Ascending aorta (tissue), 2 donors: Measurements from ENCODE around the gene C8G. TPM values are rescaled to one million over a fixed set of nuclear protein-coding genes. Genes with fewer than 3 reads are reported as not detected.
A peak's percentile ranks its signal among the peaks of the same experiment; 100 is the strongest.

Experiments
- DNase-seq, 2 donors: peaks; one replicate each; pipeline ENCODE4 v3.0.0-alpha.2; 2019; ENCODE audit warnings: low spot score in 2 of 2
- H3K27ac ChIP-seq, 2 donors: fragments of 200-600 bp; sonication (generic); one replicate each; pipeline ENCODE4 v1.5.1; 2016 to 2017; ENCODE audit warnings: mild to moderate bottlenecking in 1 of 2
- H3K27me3 ChIP-seq: fragments of 200-600 bp; sonication (generic); one replicate; pipeline ENCODE4 v1.5.1; 2017
- H3K36me3 ChIP-seq, 2 donors: fragments of 200-600 bp; sonication (generic); one replicate each; pipeline ENCODE4 v1.5.1; 2016
- H3K4me1 ChIP-seq, 2 donors: fragments of 200-600 bp; sonication (generic); one replicate each; pipeline ENCODE4 v1.5.1; 2016 to 2017; ENCODE audit warnings: mild to moderate bottlenecking in 1 of 2
- H3K4me3 ChIP-seq, 2 donors: fragments of 200-600 bp; sonication (generic); one replicate each; pipeline ENCODE4 v1.5.1; 2016 to 2017; ENCODE audit warnings: mild to moderate bottlenecking in 1 of 2
- H3K9me3 ChIP-seq, 2 donors: fragments of 200-600 bp; sonication (generic); one replicate each; pipeline ENCODE4 v1.5.1; 2016
- CTCF ChIP-seq, 3 experiments: fragments of 200-600 bp in 2 of 3; fragments of 450-650 bp in 1 of 3; sonication (generic) in 2 of 3; IDR thresholded peaks; one replicate each; pipeline ENCODE4 v1.5.1; 2016 to 2019; ENCODE audit warnings: antibody characterized with exemption in 3 of 3, mild to moderate bottlenecking in 1 of 3, moderate library complexity in 1 of 3
- intact Hi-C: fragments of 100-400 bp; cut with DNase I; formaldehyde crosslinking; loops from one replicate; pipeline ENCODE4 v1.15.1; 2023
- total RNA-seq: library from RNA; depleted of rRNA; stranded (reverse); fragments of >200 nt; gene quantifications from one replicate; pipeline ENCODE4 v1.1.0, GENCODE V29; 2016

The C8G gene
- total RNA-seq, 1 donor from 2014 or later: 8.6 TPM

GRCh38 chr9:136916330-136917184 is 28.5 kb upstream of the C8G start:
- DNase-seq: no peak
- no peak overlapping the region for H3K4me3 ChIP-seq
- TF ChIP-seq CTCF (IDR thresholded peaks at IDR 0.05): no peak
- no peaks in the 10 kb centered on the region for H3K27me3 ChIP-seq
- H3K4me1 ChIP-seq: no peaks in the 10 kb centered on the region
- no peak overlapping the region for H3K27ac ChIP-seq
- H3K9me3 ChIP-seq: no peaks in the 10 kb centered on the region
- H3K36me3 ChIP-seq: peaks cover 26 to 62% of the 10 kb centered on the region in 2 donors
- intact Hi-C loops: no loop called here

- no peak overlapping the region for H3K27ac ChIP-seq
- H3K4me1 ChIP-seq: peaks cover 4 to 5% of the 10 kb centered on the region in 2 donors
- no peak overlapping the region for H3K4me3 ChIP-seq
- no peak for DNase-seq
- H3K36me3 ChIP-seq: peaks cover 26 to 53% of the 10 kb centered on the region in 2 donors
- no peaks in the 10 kb centered on the region for H3K27me3 ChIP-seq
- no peak for TF ChIP-seq CTCF (IDR thresholded peaks at IDR 0.05)
- no peaks in the 10 kb centered on the region for H3K9me3 ChIP-seq
- intact Hi-C loops: no loop called here
Measured at GRCh38 chr9:136917902-136918301, 27.1 kb upstream of the C8G start.

- Histone ChIP-seq H3K4me1 (peaks cover 4 to 5% of the 10 kb centered on the region in 2 donors), H3K36me3 (peaks cover 36 to 50% of the 10 kb centered on the region in 2 donors)
Measured at GRCh38 chr9:136920069-136920468, 25.0 kb upstream of the C8G start.

GRCh38 chr9:136920734-136921231 is 24.3 kb upstream of the C8G start:
- H3K4me3 ChIP-seq: no peak overlapping the region
- peak overlapping the region in 1 of 2 donors; percentile 58 for H3K27ac ChIP-seq
- DNase-seq: no peak
- H3K9me3 ChIP-seq: no peaks in the 10 kb centered on the region
- H3K36me3 ChIP-seq: peaks cover 34 to 50% of the 10 kb centered on the region in 2 donors
- TF ChIP-seq CTCF (IDR thresholded peaks at IDR 0.05): no peak
- H3K27me3 ChIP-seq: no peaks in the 10 kb centered on the region
- intact Hi-C loops: no loop called here
- peaks cover 4 to 5% of the 10 kb centered on the region in 2 donors for H3K4me1 ChIP-seq

More at GRCh38 chr9:136920069-136920468, 25.0 kb upstream of the C8G start:
- Histone ChIP-seq H3K4me3 (no peak overlapping the region), H3K27me3 (no peaks in the 10 kb centered on the region), H3K9me3 (no peaks in the 10 kb centered on the region), H3K27ac (no peak overlapping the region)
- no peak for TF ChIP-seq CTCF (IDR thresholded peaks at IDR 0.05)
- intact Hi-C loops: no loop called here
- DNase-seq: no peak

DNA sequence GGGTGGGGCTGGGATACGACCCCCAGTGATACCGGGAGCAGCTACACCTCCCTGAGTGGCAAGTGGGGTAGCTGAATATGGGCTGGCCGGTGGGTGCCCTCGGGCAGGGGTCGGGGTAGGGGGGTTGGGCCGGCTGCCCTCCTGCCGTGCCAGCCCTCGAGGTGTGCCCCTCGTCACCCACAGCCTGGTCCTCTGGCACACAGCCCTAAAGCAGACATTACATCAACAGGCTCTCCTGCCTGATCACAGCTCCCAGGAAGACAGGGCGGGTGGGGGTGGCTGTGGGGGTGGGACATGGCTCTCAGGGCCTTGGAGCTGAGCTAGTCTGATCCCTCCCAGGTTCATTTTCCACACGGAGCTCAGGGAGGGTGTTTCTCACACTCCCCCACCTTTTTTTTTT is 23.7 kb upstream of the C8G start:
- intact Hi-C loops: no loop called here
- Histone ChIP-seq H3K36me3 (peaks cover 40 to 48% of the 10 kb centered on the region in 2 donors), H3K27ac (peak overlapping the region; percentile 58 to 63)

More for the DNA sequence above, 23.7 kb upstream of the C8G start:
- H3K4me3 ChIP-seq: no peak overlapping the region
- no peaks in the 10 kb centered on the region for H3K27me3 ChIP-seq
- H3K4me1 ChIP-seq: peaks cover 4 to 5% of the 10 kb centered on the region in 2 donors
- H3K9me3 ChIP-seq: no peaks in the 10 kb centered on the region
- no peak for DNase-seq
- no peak for TF ChIP-seq CTCF (IDR thresholded peaks at IDR 0.05)
